Tibial artery (tissue), 4 donors: ENCODE measurements around the gene PTBP1.
"Not testable (repeated sequence)": the region's sequence is repeated elsewhere in the genome, so short reads cannot be mapped to it uniquely, and the experiment has no call there.

Source experiments
- DNase-seq, 2 donors: peaks; one replicate each; pipeline ENCODE4 v3.0.0-alpha.2; 2019
- H3K27ac ChIP-seq, 2 donors: fragments of 200-600 bp; sonication (generic) in 1 of 2; 1 replicate in 1 of 2; 2 replicates in 1 of 2; pipeline ENCODE4 v1.5.1; 2018 to 2019; ENCODE audit warnings: mild to moderate bottlenecking in 1 of 2
- H3K27me3 ChIP-seq, 2 donors: fragments of 200-600 bp; sonication (generic) in 1 of 2; one replicate each; pipeline versions ENCODE4 v1.5.1 to v1.6.0; 2016 to 2019
- H3K36me3 ChIP-seq, 3 donors: fragments of 200-600 bp; sonication (generic) in 2 of 3; one replicate each; pipeline ENCODE4 v1.5.1; 2016 to 2019; ENCODE audit warnings: mild to moderate bottlenecking in 2 of 3
- H3K4me1 ChIP-seq, 4 donors: fragments of 200-600 bp; sonication (generic) in 2 of 4; 1 replicate in 3 of 4; 2 replicates in 1 of 4; pipeline ENCODE4 v1.5.1; 2016 to 2019
- H3K4me3 ChIP-seq, 2 donors: fragments of 200-600 bp; sonication (generic) in 1 of 2; 1 replicate in 1 of 2; 2 replicates in 1 of 2; pipeline ENCODE4 v1.5.1; 2018 to 2019; ENCODE audit warnings: mild to moderate bottlenecking in 2 of 2
- H3K9me3 ChIP-seq, 3 donors: fragments of 200-600 bp; sonication (generic) in 1 of 3; one replicate each; pipeline ENCODE4 v1.5.1; 2016 to 2019
- intact Hi-C: fragments of 100-400 bp; cut with DNase I; formaldehyde crosslinking; loops from one replicate; pipeline ENCODE4 v1.15.0; 2023; ENCODE audit warnings: low total_unique reads
- TF ChIP-seq, protein P1 (sequence below), 2 experiments: fragments of 200-600 bp in 1 of 2; fragments of 450-650 bp in 1 of 2; IDR thresholded peaks; one replicate each; pipeline ENCODE4 v1.5.1; 2017 to 2019; ENCODE audit warnings: antibody characterized with exemption in 2 of 2, mild to moderate bottlenecking in 1 of 2, moderate library complexity in 1 of 2

PTBP1 gene

DNA sequence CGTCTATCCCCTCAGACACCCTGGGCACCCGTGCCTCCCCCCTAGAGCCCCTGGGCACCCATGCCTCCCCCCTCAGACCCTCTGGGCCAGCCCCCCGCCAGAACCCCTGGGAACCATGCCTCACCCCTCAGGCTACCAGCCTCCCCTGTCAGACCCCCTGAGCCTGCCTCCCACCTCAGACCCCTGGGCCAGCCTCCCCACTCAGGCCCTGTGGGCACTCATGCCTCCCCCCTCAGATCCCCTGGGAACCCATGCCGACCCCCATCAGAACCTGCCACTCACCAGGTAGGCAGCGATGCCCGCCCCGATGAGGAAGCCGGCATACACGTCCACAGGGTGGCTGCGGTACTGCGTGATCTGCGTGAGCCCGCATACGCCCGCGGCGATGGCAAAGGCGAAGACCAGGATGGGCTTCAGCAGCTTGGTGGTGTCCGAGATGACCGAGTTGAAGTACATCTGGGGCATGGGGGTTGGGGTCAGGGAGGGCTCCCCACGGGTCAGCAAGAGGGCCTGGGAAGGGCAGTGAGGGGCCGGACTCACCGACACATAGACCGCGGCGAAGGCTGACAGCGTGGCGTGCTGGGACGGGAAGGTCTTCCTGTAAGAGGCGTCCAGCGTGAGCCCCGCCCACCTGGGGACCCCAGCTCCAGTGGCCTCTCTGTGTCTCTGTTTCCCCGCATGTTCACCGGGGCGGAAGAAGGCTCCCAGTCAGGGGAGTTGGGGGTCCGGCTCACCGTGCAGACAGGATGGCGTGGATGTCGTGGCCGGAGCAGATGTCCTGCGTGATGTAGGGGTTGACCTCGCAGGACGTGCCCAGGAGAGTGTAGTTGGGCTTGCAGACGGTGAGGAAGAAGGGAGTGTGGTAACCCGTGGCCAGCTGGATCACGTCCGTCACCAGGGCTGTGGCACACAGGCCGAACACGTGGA is 17.2 kb downstream of the PTBP1 start:
- no peaks in the 10 kb centered on the region for H3K27me3 ChIP-seq
- H3K4me1 ChIP-seq = no peaks in the 10 kb centered on the region
- no peak overlapping the region for H3K27ac ChIP-seq
- no peaks in the 10 kb centered on the region for H3K9me3 ChIP-seq
- peaks cover 34 to 42% (median 38%) of the 10 kb centered on the region in 3 donors for H3K36me3 ChIP-seq
- DNase-seq = no peak
- H3K4me3 ChIP-seq = no peak overlapping the region
- intact Hi-C loops = no loop called here
- TF ChIP-seq, protein P1, sequence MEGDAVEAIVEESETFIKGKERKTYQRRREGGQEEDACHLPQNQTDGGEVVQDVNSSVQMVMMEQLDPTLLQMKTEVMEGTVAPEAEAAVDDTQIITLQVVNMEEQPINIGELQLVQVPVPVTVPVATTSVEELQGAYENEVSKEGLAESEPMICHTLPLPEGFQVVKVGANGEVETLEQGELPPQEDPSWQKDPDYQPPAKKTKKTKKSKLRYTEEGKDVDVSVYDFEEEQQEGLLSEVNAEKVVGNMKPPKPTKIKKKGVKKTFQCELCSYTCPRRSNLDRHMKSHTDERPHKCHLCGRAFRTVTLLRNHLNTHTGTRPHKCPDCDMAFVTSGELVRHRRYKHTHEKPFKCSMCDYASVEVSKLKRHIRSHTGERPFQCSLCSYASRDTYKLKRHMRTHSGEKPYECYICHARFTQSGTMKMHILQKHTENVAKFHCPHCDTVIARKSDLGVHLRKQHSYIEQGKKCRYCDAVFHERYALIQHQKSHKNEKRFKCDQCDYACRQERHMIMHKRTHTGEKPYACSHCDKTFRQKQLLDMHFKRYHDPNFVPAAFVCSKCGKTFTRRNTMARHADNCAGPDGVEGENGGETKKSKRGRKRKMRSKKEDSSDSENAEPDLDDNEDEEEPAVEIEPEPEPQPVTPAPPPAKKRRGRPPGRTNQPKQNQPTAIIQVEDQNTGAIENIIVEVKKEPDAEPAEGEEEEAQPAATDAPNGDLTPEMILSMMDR (IDR thresholded peaks at IDR 0.05) = no peak

- TF ChIP-seq, protein P1 (IDR thresholded peaks at IDR 0.05) = no peak
- H3K4me1 ChIP-seq = no peaks in the 10 kb centered on the region
- no peaks in the 10 kb centered on the region for H3K27me3 ChIP-seq
- H3K9me3 ChIP-seq = no peaks in the 10 kb centered on the region
- H3K27ac ChIP-seq = no peak overlapping the region
- no peak overlapping the region for H3K4me3 ChIP-seq
- peaks cover 26 to 34% (median 30%) of the 10 kb centered on the region in 3 donors for H3K36me3 ChIP-seq
- intact Hi-C loops = no loop called here
- DNase-seq = no peak
Measured at GRCh38 chr19:815079-815774, 18.0 kb downstream of the PTBP1 start.

GRCh38 chr19:815775-816499 is 18.7 kb downstream of the PTBP1 start:
- peaks cover 0 to 3% of the 10 kb centered on the region in 2 donors for H3K27me3 ChIP-seq
- intact Hi-C loops = no loop called here
- H3K4me3 ChIP-seq = no peak overlapping the region
- no peak for DNase-seq
- no peaks in the 10 kb centered on the region for H3K9me3 ChIP-seq
- TF ChIP-seq, protein P1 (IDR thresholded peaks at IDR 0.05) = no peak
- H3K27ac ChIP-seq = no peak overlapping the region
- H3K4me1 ChIP-seq = no peaks in the 10 kb centered on the region
- H3K36me3 ChIP-seq = peaks cover 18 to 27% (median 23%) of the 10 kb centered on the region in 3 donors

DNA sequence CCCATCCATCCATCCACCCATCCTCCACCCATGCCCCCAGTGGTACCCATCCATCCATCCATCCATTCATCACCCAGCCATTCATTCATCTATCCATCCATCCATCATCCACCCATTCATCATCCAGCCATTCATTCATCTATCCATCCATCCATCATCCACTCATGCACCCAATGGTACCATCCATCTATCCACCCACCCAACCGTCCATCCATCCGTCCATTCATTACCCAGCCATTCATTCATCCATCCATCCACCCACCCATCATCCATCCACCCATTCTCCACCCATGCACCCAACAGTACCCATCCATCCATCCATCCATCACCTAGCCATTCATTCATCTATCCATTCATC is 19.2 kb downstream of the PTBP1 start:
- DNase-seq = no peak
- H3K4me1 ChIP-seq = peaks cover 0 to 4% (median 4%) of the 10 kb centered on the region in 4 donors
- H3K9me3 ChIP-seq = no peaks in the 10 kb centered on the region
- TF ChIP-seq, protein P1 (IDR thresholded peaks at IDR 0.05) = no peak
- H3K27me3 ChIP-seq = peaks cover 3 to 9% of the 10 kb centered on the region in 2 donors
- no peak overlapping the region for H3K27ac ChIP-seq
- intact Hi-C loops = no loop called here
- peaks cover 13 to 21% (median 17%) of the 10 kb centered on the region in 3 donors for H3K36me3 ChIP-seq
- no peak overlapping the region for H3K4me3 ChIP-seq

GRCh38 chr19:820212-820611 is 23.0 kb downstream of the PTBP1 start:
- H3K4me3 ChIP-seq, H3K27ac ChIP-seq, H3K9me3 ChIP-seq, DNase-seq, H3K36me3 ChIP-seq, intact Hi-C loops: not testable (repeated sequence)
- Histone ChIP-seq H3K27me3 (peaks cover 16 to 43% of the 10 kb centered on the region in 2 donors), H3K4me1 (peaks cover 0 to 15% (median 14%) of the 10 kb centered on the region in 4 donors)
